Kidney epithelial cell (primary cell): ENCODE results near the gene ACTN1. TPM values are rescaled to one million over a fixed set of nuclear protein-coding genes. Genes with fewer than 3 reads are reported as not detected.

Source experiments
- DNase-seq: peaks from one replicate; pipeline ENCODE4 v3.0.0-alpha.2; 2010; ENCODE audit warnings: low read depth
- H3K27me3 ChIP-seq: 2 replicates; pipeline ENCODE4 v1.6.0; 2011; ENCODE audit warnings: low read length; ENCODE audit not compliant: control insufficient read depth, insufficient read depth
- H3K36me3 ChIP-seq: 2 replicates; pipeline ENCODE4 v1.5.1; 2011; ENCODE audit warnings: low read length; ENCODE audit not compliant: control insufficient read depth, insufficient read depth
- H3K4me3 ChIP-seq: 2 replicates; pipeline ENCODE4 v1.5.1; 2011; ENCODE audit warnings: low read depth, mild to moderate bottlenecking, control low read depth, low read length
- CTCF ChIP-seq: IDR thresholded peaks from 2 replicates; pipeline ENCODE4 v1.5.1; 2011; ENCODE audit warnings: mild to moderate bottlenecking, moderate library complexity, low read length, control low read depth, inconsistent platforms; ENCODE audit not compliant: insufficient read depth, poor library complexity, severe bottlenecking
- total RNA-seq: library from RNA; depleted of rRNA; stranded (reverse); fragments of >200 nt; gene quantifications from 2 replicates; pipeline ENCODE4 v1.2.3, GENCODE V29; 2015

Gene ACTN1
- total RNA-seq, 1 donor from 2014 or later, result 627 TPM

DNA sequence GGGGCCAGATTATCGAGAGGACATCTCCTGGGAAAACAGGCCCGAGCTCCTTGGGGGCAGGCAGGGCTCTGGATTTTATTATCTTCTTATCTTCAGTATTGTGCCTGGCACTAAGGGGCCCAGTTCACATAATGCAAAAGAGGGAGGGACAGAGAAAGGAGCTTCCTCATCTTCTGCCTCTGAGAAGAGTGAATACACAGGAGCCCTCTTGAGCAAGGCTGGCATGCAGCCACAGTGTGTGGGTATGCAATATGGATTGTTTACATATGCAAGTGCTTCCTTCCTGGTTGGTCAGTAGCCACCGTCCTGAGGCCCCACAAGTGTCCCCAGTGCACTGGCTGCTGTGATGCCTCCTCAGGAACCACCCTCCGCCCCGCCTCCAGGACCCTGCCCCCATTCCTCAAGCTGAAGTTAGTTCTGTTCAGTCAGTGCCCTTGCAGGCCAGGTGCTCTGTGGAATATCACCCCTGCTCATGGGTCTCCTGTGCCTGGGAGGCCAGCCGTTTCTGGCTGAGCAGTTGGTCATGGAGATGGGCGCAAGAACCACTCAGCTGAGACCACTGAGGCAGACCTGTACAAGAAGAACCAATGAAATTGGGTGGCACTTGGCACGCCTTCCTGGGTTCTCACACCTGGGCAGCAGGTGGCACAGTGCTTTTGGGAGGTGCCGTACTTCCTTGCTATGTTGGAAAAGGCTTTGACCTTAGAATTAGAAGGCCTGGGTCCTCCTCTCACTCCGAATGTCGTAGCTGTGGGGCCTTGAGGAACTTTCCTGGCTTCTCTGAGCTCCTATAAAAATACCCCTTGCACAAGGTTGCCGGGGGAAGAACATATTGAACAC, 35.1 kb upstream of the ACTN1 start:
- DNase-seq, result no peak
- TF ChIP-seq CTCF, result no peak

DNA sequence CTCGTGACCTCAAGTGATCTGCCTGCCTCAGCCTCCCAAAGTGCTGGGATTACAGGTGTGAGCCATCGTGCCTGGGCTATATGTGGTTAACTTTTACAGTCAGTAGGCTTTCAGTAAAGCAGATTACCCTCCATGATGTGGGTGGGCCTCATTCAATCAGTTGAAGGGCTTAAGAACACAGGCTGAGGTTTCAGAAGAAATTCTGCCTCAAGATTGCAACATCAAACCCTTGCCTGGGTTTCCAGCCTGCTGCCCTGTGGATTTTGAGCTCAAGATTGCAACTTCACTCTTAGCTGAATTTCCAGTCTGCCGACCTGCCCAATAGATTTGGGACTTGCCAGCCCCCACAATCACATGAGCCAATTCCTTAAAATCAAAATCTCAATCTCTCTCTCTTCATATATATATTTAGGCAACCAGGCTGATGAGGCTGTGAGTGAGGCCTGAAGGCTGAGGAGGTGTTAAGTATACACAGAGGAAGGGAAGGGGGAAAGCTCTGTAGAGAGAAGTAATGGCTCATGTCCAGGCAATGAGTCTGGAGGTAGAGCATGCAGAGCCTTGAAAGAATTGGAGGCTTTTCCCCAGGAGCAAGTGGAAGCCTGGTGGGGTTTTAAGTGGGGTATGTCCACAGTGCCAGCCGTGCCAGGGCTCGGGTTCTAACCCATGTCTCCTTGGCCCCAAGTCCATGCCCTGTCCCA, 33.3 kb upstream of the ACTN1 start:
- no peak for DNase-seq
- Histone ChIP-seq H3K36me3 (no peaks in the 10 kb centered on the region), H3K27me3 (no peaks in the 10 kb centered on the region), H3K4me3 (no peak overlapping the region)
- no peak for TF ChIP-seq CTCF

More for the DNA sequence above, 35.1 kb upstream of the ACTN1 start:
- Histone ChIP-seq H3K4me3 (no peak overlapping the region), H3K27me3 (no peaks in the 10 kb centered on the region), H3K36me3 (no peaks in the 10 kb centered on the region)

GRCh38 chr14:69010648-69011047, 31.5 kb upstream of the ACTN1 start:
- H3K36me3 ChIP-seq, result no peaks in the 10 kb centered on the region
- no peak for TF ChIP-seq CTCF
- H3K27me3 ChIP-seq, result no peaks in the 10 kb centered on the region
- H3K4me3 ChIP-seq, result no peak overlapping the region
- DNase-seq, result no peak

- TF ChIP-seq CTCF, result no peak
- Histone ChIP-seq H3K4me3 (no peak overlapping the region), H3K27me3 (no peaks in the 10 kb centered on the region), H3K36me3 (no peaks in the 10 kb centered on the region)
- DNase-seq, result no peak
Measured at GRCh38 chr14:69008421-69008884, 29.4 kb upstream of the ACTN1 start.

- Histone ChIP-seq H3K27me3 (no peaks in the 10 kb centered on the region), H3K36me3 (no peaks in the 10 kb centered on the region), H3K4me3 (no peak overlapping the region)
- no peak for DNase-seq
- no peak for TF ChIP-seq CTCF
Measured at GRCh38 chr14:69006346-69006745, 27.2 kb upstream of the ACTN1 start.
